ENCODE measurements around the gene PDXK.

The PDXK gene

GRCh38 chr21:43691086-43691795 is 27.7 kb upstream of the PDXK start:
- H3K4me3 ChIP-seq (replicated peaks in 1 of 2; ENCODE audit: low read depth in 2 of 2, low read length in 2 of 2), result no peak overlapping the region
- no peak for DNase-seq (ENCODE audit: low read depth in 2 of 2)
- no peak for TF ChIP-seq CTCF (IDR thresholded peaks at IDR 0.05; ENCODE audit: low read depth, low read length)

- DNase-seq (ENCODE audit: low read depth in 2 of 2), result no peak
- H3K4me3 ChIP-seq (replicated peaks in 1 of 2; ENCODE audit: low read depth in 2 of 2, low read length in 2 of 2), result no peak overlapping the region
- TF ChIP-seq CTCF (IDR thresholded peaks at IDR 0.05; ENCODE audit: low read depth, low read length), result no peak
Measured at GRCh38 chr21:43691801-43692200, 27.1 kb upstream of the PDXK start.

DNA sequence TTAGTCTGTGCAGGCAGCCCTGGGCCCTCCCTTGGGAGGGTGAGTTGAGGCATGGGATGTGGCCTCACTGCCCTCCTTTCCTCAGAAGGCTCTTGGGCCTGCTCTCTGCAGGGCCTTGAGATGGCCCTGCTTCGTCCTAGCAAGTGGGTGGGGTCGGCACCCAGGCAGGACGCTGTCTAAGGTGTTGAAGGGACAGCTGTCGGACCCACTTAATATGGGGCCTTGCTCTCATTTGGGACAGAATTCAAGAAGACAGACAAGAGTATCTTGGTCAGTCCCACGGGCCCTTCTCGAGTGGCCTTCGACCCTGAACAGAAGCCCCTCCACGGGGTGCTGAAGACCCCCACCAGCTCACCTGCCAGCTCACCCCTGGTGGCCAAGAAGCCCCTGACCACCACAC is 26.0 kb upstream of the PDXK start:
- no peak for DNase-seq (ENCODE audit: low read depth in 2 of 2)
- TF ChIP-seq CTCF (IDR thresholded peaks at IDR 0.05; ENCODE audit: low read depth, low read length), result no peak
- H3K4me3 ChIP-seq (replicated peaks in 1 of 2; ENCODE audit: low read depth in 2 of 2, low read length in 2 of 2), result no peak overlapping the region

GRCh38 chr21:43693981-43694380 is 24.9 kb upstream of the PDXK start:
- H3K4me3 ChIP-seq (replicated peaks in 1 of 2; ENCODE audit: low read depth in 2 of 2, low read length in 2 of 2), result no peak overlapping the region
- DNase-seq (ENCODE audit: low read depth in 2 of 2), result no peak
- TF ChIP-seq CTCF (IDR thresholded peaks at IDR 0.05; ENCODE audit: low read depth, low read length), result no peak

DNA sequence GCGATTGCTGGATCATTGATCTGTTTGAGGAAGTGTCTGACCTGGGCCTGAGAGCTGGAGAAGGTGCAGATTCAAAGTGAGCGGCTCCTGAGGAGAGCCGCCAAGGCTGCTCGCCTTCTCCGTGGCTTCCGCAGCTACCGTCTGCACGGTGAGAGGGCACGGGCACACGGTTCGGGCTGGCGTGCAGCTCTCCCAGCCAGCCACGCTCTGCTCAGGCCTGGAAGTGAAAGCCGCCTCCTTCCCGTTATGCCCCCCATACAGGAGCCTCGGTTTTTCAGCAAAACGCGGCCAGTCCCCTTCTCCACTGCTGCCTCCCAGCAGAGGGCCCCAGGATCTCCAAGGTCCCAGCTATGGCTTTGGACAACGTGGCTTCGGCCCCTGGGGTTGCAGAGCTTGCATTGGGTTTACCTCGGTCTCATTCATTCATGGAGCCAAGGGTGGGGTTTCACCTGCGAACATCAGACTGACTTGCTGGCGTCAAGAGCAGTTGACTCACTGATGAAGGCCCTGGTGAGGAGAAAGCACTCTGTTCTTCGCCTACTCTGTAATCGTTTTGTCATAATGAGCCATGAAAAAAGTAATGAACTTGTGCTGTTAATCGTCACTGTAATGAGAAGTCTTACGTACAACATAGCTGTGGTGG is 24.4 kb upstream of the PDXK start:
- DNase-seq (ENCODE audit: low read depth in 2 of 2), result no peak
- TF ChIP-seq CTCF (IDR thresholded peaks at IDR 0.05; ENCODE audit: low read depth, low read length), result no peak

DNA sequence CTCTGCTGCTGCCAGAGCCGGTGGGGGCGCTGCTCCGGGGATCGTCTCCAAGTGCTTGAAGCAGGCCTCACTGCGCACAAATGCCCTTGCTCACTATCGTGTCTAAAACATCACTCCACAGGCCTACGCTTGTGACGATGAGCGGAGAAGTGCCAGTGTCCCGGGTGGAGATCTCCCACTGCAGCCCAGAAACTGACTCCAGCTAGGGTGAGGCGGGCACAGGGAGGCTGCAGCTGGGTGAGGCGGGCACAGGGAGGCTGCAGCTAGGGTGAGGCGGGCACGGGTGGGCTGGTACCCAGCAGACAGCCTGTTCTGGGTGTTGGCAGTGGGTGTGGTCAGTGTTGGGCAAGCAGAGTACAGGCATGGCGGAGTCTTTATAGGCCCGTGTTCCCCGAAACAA is 22.7 kb upstream of the PDXK start:
- H3K4me3 ChIP-seq (replicated peaks in 1 of 2; ENCODE audit: low read depth in 2 of 2, low read length in 2 of 2), result no peak overlapping the region
- no peak for DNase-seq (ENCODE audit: low read depth in 2 of 2)
- TF ChIP-seq CTCF (IDR thresholded peaks at IDR 0.05; ENCODE audit: low read depth, low read length), result no peak

More for the DNA sequence above, 24.4 kb upstream of the PDXK start:
- no peak overlapping the region for H3K4me3 ChIP-seq (replicated peaks in 1 of 2; ENCODE audit: low read depth in 2 of 2, low read length in 2 of 2)

Measured in cardiac fibroblast (primary cell).